MM.1S (cell line): ENCODE data around the gene CAPRIN1.

ENCODE experiments used
- EZH2 ChIP-seq: fragments of 300-600 bp; sonication (generic); optimal IDR thresholded peaks from 2 replicates; pipeline ENCODE3; 2017; ENCODE audit warnings: low read depth, mild to moderate bottlenecking, antibody characterized with exemption, low read length, mixed read lengths
- TF ChIP-seq, protein P1 (sequence below): fragments of 300-600 bp; sonication (generic); IDR thresholded peaks from 2 replicates; pipeline ENCODE4 v1.5.1; 2016; ENCODE audit warnings: antibody characterized with exemption, low read length, mixed read lengths

DNA sequence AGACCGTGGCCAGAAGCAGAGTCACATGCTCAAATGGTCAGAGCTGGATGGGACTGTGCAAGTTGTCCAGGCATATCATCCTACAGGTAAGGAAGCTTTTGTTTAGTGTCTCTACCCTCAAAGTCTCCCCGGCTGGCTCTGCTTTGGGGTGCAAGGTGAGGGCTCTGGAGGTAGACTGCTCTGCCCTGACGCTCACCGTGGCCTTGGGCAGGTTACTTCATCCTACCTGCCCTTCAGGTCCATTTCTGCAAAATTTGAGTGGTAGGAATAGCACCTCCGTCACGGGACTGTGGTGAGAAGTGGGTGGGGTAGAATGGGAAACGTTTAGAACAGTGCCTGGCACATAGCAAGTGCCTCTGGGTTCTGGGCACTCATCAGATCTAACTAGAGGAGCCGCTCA, 96.0 kb downstream of the CAPRIN1 start:
- TF ChIP-seq, protein P1, sequence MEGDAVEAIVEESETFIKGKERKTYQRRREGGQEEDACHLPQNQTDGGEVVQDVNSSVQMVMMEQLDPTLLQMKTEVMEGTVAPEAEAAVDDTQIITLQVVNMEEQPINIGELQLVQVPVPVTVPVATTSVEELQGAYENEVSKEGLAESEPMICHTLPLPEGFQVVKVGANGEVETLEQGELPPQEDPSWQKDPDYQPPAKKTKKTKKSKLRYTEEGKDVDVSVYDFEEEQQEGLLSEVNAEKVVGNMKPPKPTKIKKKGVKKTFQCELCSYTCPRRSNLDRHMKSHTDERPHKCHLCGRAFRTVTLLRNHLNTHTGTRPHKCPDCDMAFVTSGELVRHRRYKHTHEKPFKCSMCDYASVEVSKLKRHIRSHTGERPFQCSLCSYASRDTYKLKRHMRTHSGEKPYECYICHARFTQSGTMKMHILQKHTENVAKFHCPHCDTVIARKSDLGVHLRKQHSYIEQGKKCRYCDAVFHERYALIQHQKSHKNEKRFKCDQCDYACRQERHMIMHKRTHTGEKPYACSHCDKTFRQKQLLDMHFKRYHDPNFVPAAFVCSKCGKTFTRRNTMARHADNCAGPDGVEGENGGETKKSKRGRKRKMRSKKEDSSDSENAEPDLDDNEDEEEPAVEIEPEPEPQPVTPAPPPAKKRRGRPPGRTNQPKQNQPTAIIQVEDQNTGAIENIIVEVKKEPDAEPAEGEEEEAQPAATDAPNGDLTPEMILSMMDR, result no peak
- TF ChIP-seq EZH2, result no peak
